HG02642 (cell line): Measurements from ENCODE around the gene CTNNBL1.

Experiments used
- ATAC-seq: cut with Tn5 transposase; IDR thresholded peaks from one replicate; pipeline ENCODE4 v1.9.1; 2021; ENCODE audit warnings: mild to moderate bottlenecking; ENCODE audit not compliant: unreplicated experiment, poor library complexity

The CTNNBL1 gene

DNA sequence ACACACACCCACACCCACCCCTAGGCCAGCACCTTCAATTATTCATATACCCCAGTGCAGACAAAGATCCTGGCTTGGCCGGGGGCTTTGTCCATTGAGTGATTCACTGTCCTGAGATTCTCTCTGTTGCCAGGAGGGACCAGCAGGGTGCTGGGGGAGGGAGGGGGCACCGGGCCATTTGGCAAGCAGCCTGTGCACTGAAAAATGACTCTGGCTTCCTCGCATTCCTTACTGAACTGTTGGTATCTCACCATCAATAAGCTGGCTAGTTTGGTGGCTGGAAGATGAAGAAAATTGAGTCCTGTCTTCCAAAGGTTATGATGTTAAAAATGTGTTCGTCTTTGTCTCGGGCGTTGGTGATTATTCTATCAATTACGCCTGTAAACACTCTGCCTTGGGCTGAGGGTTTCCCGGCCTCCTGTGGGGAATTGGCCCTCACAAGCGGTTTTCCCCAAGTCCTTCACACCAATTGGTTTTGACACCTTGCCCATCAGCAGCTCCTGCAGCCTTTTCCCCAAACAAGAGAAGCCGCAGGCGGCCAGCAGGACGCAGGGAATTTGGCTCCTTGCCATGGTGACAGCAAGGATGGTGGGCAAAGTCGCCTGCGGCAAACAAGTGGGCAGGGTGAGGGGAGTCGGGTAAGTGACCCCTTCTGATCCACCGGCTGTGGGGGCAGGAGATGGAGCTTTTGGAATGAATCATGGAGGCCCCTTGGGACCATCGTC is 214.0 kb downstream of the CTNNBL1 start:
- ATAC-seq = no peak

DNA sequence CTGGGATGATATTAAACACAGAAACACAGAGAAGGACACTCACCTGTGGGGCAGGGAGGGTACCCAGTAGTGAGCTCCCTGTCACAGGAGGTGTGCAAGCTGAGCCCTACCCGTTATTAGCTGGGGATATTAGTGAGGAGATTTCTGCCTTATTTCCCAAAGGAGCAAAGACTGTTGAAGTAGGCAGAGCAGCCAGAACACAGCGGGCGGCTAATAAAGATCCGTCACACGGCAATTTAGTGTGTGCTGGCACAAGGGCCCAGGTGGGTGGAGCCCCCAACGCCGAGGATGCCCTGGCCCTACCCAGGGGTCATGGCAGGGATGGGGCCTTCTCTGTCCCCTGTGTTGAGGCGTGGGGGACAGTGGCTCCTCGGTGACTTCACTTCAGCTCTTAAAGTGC is 217.4 kb downstream of the CTNNBL1 start:
- no peak for ATAC-seq

DNA sequence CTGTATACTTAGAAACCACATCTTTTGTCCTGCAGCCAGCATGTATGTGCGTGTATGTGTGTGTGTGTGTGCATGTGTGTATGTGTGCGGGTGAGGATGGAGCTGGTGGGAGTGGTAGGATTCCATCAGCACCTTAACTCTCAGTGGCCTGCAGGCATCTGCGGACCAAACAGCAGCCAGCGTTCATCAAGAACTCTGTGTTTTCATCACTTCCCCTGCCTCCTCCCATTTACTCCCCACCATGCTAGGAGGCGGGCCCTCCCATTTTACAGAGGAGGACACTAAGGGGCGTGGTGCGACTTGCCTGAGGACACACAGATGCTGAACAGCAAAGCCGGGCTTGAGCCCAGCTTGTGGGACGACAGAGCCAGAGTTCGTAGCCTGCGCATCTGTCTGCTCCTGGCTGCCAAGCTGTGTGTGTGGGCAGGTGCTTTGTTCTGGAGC is 218.0 kb downstream of the CTNNBL1 start:
- ATAC-seq = no peak

DNA sequence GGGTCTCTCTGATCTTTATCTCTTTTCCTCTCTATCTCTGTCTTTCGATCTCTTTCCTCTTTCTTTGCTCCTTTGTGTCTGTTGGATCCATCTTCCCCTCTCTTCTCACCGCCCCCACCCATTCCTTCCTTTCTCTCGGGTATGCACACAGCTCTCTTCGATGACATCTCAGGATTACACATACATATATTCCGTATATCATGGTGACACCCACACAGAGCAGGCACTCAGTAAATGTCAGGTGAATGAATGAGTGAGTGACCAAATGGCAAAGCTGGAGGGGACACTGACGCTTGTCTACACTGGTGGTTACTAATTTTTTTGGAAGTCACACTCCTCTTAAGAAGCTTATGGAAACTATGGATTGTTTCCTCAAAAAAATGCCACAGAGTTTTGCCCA is 219.0 kb downstream of the CTNNBL1 start:
- no peak for ATAC-seq

DNA sequence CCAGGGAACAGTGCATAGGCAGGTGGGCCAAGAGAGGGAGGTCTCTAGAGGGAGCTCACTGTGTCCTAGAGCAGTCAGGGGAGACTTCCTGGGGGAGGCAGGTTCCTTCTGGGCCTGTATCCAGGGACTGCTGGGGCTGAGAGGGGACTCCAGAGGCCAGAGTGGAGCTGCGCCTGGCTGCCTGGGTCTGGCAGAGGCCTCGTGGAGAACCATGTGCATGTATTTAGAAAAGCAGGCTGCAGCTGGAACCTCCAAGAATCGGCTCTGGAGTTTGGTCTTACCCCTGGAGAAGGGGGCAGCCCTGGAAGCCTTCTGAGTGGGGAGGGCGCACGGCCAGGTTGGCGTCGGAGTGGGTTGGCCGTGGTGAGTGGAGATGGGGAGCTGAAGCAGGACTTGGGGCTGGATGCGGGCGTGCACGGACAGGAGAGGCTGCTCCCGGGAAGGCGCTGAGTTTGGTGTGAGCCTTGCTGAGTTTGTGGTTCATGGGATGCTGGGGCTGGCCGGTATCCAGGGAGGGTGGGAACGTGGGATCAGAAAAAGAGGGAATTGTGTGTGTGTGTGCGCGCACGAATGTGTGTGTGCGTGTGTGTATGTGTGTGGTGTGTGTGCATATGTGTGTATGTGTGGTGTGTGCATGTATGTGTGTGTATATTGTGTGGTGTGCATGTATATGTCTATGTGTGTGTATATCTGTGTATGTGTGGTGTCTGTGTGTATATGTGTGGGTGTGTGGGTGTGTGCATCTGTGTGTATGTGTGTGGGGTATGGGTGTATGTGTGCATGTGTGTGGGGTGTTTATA is 219.9 kb downstream of the CTNNBL1 start:
- ATAC-seq = no peak

DNA sequence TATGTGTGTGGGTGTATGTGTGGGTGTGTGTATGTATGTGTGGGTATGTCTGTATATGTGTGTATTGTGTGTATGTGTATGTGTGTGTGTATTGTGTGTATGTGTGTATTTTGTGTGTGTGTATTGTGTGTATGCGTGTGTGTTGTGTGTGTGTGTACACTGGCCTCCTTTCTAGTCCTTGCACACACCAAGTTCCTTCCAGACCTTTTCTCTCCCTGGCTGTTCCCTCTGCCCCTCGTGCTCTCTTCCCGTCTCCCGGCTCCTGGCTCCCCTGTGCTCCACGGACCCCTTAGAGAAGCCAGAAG is 220.5 kb downstream of the CTNNBL1 start:
- no peak for ATAC-seq

DNA sequence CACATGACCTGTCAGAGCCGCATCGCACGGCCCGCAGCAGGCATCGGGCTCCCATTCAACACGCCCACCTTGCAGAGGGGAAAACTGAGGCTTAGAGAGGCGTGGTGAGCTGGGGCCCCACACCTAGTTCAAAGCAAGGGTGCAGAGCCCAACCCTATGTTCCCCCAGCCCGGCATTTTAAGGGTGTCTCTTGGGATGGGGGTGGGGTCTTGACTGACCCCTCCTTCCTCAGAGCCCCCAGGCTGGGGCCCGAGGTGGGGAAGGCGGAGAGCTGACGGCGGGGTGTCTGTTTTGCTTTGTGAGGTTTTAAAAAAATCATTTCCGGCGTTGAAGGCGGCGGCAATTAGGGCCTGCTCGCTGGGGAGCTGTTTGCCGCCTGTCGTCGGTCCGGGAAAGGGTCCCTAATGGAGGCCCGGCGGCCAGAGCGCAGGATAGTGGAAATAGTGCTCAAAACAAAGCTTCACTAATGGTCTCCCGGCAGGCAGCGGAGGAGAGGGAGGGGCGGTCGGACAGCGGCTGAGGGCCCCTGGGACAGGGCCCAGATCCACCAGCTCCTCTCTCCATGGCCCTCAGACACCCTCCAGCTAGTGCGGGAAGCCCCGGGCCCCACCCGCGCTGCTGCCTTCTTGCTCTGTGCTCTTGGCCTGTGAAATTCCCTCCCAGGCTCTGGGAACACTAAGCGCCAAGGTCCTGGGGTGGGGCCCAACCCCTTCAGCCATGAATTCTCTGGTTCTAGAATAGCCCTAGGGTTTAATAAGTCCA is 221.0 kb downstream of the CTNNBL1 start:
- ATAC-seq = no peak

DNA sequence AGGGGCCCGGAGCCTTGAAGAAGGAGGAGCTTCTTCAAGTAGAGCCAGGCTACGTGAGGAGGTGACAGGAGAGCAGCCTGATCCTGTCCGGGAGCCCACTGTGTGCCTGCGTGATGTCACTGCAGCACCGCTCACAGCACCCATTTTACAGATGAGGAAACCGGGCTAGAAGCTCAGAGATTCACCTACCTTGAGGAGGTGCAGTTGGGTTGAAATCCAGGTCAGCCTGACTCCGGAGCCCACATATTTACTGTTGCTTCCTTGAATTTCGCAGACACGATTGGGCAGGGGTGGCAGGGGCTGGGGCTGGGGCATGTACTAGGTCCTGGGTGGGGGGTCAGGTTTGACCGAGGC is 221.6 kb downstream of the CTNNBL1 start:
- no peak for ATAC-seq

DNA sequence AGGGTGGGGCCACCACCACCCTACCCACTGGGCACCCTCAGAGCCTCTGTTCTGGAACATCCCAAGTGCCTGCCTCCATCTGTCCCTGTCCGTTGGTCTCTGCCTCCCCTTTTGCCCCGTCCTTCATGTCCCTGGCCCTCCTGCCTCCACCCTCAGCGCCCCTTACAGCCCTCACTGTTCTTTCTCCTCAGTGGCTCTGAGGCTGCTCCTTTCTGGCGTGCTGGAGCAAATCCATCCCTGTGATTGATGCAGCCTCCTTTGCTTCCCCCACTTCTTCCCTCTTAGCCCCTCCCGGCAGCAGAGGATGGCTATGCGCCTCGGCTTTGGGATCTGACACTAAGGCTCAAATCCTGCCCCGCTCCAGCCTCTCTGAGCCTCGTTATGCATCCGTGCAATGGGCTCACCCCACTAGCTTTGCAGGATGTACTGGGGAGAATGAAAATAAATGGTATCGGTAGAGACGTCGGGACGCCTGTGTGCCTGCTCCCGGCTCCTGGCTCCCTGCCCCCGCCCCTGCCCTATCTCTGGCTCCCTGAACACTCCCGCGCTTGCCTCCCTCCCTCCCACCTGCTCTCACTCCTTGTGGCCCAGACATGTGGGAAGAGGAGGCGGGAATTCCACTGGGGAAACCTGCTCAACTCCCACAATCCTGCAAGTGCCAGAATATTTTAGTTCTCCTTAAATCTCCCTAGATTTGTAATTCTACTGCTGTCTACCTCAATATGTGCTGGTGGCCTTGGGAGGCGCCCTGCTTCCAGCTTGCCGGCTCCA is 222.2 kb downstream of the CTNNBL1 start:
- no peak for ATAC-seq

DNA sequence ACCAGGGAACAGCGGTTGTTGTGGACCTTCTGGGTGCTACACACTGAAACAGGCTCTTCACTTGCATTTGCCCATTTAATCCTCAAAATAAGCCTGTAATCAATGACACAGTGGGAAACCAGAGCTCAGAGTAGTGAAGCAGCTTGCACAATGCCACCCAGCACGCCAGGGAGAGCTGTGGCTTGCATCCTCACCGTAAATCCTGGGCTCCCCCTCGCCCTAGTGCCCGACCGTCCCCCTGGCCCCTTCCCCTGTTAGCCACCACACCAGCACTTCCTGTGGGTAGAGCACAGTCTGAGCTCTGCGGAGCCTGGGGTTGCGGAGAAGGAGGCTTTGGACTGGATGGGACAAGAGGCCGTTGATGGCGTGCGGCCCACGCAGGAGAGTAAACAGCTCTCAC is 223.6 kb downstream of the CTNNBL1 start:
- no peak for ATAC-seq

DNA sequence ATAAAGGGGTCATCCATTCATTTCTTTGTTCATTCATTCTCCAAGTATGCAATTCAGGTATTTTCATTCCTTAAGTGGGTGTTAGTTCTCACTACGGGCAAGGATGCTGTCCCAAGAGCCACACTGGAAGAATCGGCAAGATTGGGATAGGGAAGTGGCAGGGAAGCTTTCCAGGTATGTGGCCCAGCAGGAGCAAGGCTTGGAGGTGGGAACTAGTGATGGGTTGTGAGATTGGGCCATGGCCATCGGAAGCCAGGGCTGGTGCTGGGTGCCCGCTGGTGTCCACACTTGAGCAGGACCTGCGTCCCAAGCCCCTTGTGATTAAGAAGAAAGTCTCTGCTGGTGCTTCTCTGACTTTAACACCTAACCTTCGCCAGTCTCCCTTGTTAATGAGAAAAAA is 224.2 kb downstream of the CTNNBL1 start:
- ATAC-seq = no peak

DNA sequence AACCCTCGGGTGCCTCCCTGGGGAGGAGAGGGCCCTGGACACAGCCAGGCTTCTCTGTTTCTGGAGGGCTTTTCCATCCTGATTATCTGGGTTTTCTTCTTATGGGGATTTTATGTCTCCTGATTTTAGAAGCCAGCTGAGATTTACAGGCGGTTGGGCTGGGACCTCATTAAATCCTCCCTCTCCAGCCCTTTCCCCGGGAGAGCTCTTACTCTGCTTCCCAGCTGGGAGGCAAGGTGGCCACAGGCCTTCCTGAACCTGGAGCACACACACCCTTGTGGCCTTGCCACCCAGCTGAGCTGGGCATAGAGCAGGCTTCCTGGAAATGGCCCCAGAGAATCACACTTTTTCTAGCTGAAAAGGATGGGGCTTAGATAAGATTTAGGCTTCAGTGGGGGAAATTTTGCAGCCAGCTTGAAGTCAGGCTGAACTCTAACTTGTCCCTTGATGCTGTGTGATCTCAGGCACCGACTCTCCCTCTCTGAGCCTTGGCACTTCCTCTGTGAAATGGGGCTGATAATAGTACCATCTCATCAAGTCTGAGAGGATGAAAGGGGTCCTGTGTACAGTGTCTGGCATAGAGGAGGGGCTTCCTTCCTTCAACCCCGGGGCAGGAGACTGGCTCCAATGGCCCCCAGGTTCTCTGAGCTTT is 225.7 kb downstream of the CTNNBL1 start:
- no peak for ATAC-seq

DNA sequence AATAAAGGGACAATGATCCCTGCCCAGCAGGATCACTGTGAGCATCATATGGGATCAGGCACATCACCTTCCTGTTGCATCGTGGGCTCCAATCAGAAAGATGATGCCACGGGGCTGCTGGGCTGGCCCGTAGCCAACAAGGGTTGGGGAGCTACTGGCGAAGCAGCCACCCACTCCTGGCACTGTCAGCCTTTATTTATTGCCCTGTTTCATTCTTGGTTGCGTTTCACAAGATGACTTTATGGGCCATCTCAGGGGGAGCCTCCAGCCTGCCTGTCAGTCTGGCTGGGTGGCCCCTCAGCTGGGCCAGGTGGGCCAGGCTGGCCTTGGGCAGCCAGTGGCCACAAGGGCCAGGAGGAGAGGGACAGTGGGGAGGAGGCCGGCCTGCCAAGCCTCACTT is 226.4 kb downstream of the CTNNBL1 start:
- ATAC-seq = no peak

DNA sequence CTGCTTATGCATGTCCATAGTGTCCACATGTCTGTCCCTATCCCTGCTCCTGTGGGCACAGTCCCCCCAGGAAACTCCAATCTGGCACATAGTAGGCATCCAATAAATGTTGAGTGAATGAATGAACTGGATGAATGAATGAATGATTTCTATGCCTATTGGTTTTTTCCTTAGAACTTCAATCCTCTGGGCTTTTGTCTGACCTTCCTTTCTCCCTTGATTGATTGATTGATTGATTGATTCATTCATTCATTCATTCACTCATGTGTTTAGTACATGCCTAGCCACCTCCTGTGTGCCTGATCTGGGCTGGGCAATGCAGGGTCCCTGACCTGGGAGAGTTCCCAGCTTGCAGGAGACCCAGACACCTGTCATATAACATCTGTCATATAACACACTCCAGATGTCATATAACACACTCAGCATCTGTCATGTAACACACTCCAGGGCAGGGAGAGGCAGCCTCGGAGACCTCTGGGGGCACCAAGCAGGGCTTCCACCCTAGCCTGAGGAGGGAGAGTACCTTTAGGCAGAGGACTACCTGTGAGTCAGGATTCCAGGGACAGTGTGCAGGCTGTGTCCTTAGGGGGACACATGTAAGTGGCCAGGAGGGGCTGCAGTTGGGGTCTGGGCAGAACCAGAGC is 227.0 kb downstream of the CTNNBL1 start:
- ATAC-seq = peak; percentile 6

DNA sequence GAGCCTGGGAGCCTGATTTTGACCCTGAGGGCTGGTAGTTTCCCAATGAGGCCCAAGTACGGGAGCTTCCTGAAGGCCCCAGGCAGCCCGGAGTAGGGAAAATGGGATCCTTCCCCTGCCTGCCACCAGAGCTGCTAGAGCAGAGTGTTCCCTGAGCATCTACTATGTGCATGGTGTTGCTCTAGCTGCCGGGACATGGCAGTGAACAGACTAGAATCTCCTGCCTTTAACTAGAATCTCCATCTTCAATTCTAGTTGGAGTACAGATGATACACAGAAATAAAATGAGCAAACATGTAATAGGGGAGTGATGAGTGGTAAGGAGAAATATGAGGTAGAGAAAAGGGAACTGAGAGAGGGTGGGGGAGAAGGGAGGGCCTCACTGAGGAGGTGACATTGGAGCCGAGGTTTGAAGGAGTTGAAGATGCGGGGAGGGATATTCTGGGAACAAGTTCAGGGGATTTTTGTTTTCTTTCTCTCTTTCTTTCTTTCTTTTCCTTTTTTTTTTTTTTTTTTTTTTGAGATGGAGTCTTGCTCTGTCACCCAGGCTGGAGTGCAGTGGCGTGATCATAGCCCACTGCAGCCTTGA is 227.6 kb downstream of the CTNNBL1 start:
- peak; percentile 41 for ATAC-seq
